Measurements from ENCODE around the gene EFNA4.

DNA sequence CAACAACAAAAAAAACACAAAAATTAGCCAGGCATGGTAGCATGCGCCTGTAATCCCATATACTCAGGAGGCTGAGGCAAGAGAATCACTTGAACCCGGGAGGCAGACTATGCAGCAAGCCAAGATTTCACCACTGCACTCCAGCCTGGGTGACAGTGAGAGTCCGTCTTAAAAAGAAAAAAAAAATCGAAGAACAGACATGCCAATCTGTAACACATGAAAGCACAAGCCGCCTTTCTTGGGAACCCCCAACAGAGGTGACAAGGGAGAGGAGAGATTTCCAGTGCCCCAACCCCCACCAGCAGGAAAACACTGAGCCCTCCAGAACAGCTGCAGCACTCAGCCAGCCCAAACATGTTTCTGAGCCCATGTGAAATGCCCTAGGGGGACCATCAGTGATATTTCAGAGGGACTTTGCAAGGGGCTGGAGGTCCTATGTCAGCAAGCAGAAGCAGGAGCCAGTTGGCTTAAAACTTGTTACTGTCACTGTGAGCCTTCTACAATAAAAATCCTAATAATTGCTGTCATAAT lies 50.0 kb downstream of the EFNA4 start:
- no peak for TF ChIP-seq CTBP1 (IDR thresholded peaks at IDR 0.05; ENCODE audit: borderline replicate concordance)
- no peak for TF ChIP-seq NFRKB (IDR thresholded peaks at IDR 0.05)
- TF ChIP-seq LEF1 (IDR thresholded peaks at IDR 0.05; ENCODE audit: borderline replicate concordance), result no peak
- no peak for TF ChIP-seq FOXM1 (IDR thresholded peaks at IDR 0.05; ENCODE audit: borderline replicate concordance)
- TF ChIP-seq, protein P1, sequence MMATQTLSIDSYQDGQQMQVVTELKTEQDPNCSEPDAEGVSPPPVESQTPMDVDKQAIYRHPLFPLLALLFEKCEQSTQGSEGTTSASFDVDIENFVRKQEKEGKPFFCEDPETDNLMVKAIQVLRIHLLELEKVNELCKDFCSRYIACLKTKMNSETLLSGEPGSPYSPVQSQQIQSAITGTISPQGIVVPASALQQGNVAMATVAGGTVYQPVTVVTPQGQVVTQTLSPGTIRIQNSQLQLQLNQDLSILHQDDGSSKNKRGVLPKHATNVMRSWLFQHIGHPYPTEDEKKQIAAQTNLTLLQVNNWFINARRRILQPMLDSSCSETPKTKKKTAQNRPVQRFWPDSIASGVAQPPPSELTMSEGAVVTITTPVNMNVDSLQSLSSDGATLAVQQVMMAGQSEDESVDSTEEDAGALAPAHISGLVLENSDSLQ (IDR thresholded peaks at IDR 0.05), result no peak
- no peak for TF ChIP-seq SP1 (IDR thresholded peaks at IDR 0.05)
- no peak for TF ChIP-seq TARDBP (IDR thresholded peaks at IDR 0.05)
- no peak for TF ChIP-seq ELF4 (IDR thresholded peaks at IDR 0.05)
- TF ChIP-seq BHLHE40 (IDR thresholded peaks at IDR 0.05; ENCODE audit: borderline replicate concordance), result no peak
- TF ChIP-seq SUZ12 (IDR thresholded peaks at IDR 0.05), result no peak
- TF ChIP-seq FOXK2 (IDR thresholded peaks at IDR 0.05), result no peak
- TF ChIP-seq FOXA1 (IDR thresholded peaks at IDR 0.05), result no peak

Measured in HEK293T (cell line).